Prostate gland (tissue), 2 donors: ENCODE data around the gene ANKRD6.

Source experiments
- POLR2A ChIP-seq: fragments of 450-650 bp; IDR thresholded peaks from one replicate; pipeline ENCODE4 v1.6.1; 2016; ENCODE audit warnings: antibody characterized with exemption, mild to moderate bottlenecking
- POLR2AphosphoS5 ChIP-seq: sonication (generic); formaldehyde crosslinking; IDR thresholded peaks from one replicate; pipeline ENCODE4 v1.6.1; 2017; ENCODE audit warnings: antibody characterized with exemption
- TF ChIP-seq, protein P1 (sequence below), 4 experiments: fragments of 200-600 bp in 2 of 4; fragments of 450-650 bp in 2 of 4; sonication (generic) in 2 of 4; IDR thresholded peaks; 1 replicate in 3 of 4; 2 replicates in 1 of 4; pipeline ENCODE4 v1.5.1; 2016 to 2019; ENCODE audit warnings: antibody characterized with exemption in 4 of 4, mild to moderate bottlenecking in 2 of 4, moderate library complexity in 2 of 4

- TF ChIP-seq, protein P1, sequence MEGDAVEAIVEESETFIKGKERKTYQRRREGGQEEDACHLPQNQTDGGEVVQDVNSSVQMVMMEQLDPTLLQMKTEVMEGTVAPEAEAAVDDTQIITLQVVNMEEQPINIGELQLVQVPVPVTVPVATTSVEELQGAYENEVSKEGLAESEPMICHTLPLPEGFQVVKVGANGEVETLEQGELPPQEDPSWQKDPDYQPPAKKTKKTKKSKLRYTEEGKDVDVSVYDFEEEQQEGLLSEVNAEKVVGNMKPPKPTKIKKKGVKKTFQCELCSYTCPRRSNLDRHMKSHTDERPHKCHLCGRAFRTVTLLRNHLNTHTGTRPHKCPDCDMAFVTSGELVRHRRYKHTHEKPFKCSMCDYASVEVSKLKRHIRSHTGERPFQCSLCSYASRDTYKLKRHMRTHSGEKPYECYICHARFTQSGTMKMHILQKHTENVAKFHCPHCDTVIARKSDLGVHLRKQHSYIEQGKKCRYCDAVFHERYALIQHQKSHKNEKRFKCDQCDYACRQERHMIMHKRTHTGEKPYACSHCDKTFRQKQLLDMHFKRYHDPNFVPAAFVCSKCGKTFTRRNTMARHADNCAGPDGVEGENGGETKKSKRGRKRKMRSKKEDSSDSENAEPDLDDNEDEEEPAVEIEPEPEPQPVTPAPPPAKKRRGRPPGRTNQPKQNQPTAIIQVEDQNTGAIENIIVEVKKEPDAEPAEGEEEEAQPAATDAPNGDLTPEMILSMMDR (IDR thresholded peaks at IDR 0.05) = no peak
- TF ChIP-seq POLR2A (no peak), POLR2AphosphoS5 (no peak)
Measured at GRCh38 chr6:89678531-89678930, 245.6 kb downstream of the ANKRD6 start.
